A673 (cell line): ENCODE measurements around the gene SMYD3. TPM values are rescaled to one million over a fixed set of nuclear protein-coding genes. Genes with fewer than 3 reads are reported as not detected.

Experiments used
- BruUV-seq: library from RNA; stranded (reverse); fragments of 400-500 nt; replicated peaks from 2 replicates; lab custom pipeline; 2021; lab: Mats Ljungman, UMichigan
- CTCF ChIA-PET: fragments of 300-600 bp; sonication (Branson Sonifier 250); formaldehyde crosslinking; loops from one replicate; lab custom pipeline; 2022; ENCODE audit warnings: antibody characterized with exemption; lab: Charles Lee
- POLR2A ChIA-PET: fragments of 300-600 bp; sonication (Branson Sonifier 250); formaldehyde crosslinking; loops from one replicate; lab custom pipeline; 2022; ENCODE audit warnings: antibody characterized with exemption; ENCODE audit not compliant: low non-redundant PET; lab: Charles Lee
- DNase-seq: peaks from one replicate; pipeline ENCODE4 v3.0.0-alpha.2; 2015; ENCODE audit warnings: low spot score
- H3K27ac ChIP-seq: fragments of 200-600 bp; sonication (generic); 2 replicates; pipeline ENCODE4 v1.5.1; 2016; ENCODE audit warnings: mixed run types, low read depth, mild to moderate bottlenecking, mixed read lengths, antibody characterized with exemption, low read length; ENCODE audit not compliant: poor library complexity, severe bottlenecking
- H3K27me3 ChIP-seq: fragments of 200-600 bp; sonication (generic); replicated peaks from 2 replicates; pipeline ENCODE4 v1.6.1; 2017; ENCODE audit warnings: mixed run types, low read depth, mild to moderate bottlenecking, mixed read lengths, antibody characterized with exemption, low read length; ENCODE audit not compliant: insufficient read depth, poor library complexity
- H3K36me3 ChIP-seq: fragments of 200-600 bp; sonication (generic); 2 replicates; pipeline ENCODE4 v1.6.1; 2016; ENCODE audit warnings: mixed run types, mild to moderate bottlenecking, mixed read lengths, antibody characterized with exemption, low read length; ENCODE audit not compliant: insufficient read depth, poor library complexity, severe bottlenecking
- H3K4me1 ChIP-seq: fragments of 200-600 bp; sonication (generic); 2 replicates; pipeline ENCODE4 v1.6.1; 2017; ENCODE audit warnings: mixed run types, mild to moderate bottlenecking, mixed read lengths, antibody characterized with exemption, low read length; ENCODE audit not compliant: insufficient read depth, poor library complexity, severe bottlenecking
- H3K4me3 ChIP-seq: fragments of 200-600 bp; sonication (generic); 2 replicates; pipeline ENCODE4 v1.5.1; 2016; ENCODE audit warnings: low read depth, mixed run types, mild to moderate bottlenecking, mixed read lengths, low read length; ENCODE audit not compliant: poor library complexity, severe bottlenecking
- H3K9me3 ChIP-seq: fragments of 200-600 bp; sonication (generic); 2 replicates; pipeline ENCODE4 v1.6.1; 2016; ENCODE audit warnings: mixed run types, low read depth, mild to moderate bottlenecking, mixed read lengths, antibody characterized with exemption, low read length; ENCODE audit not compliant: poor library complexity, severe bottlenecking
- CTCF ChIP-seq: fragments of 300-800, 200-600 bp; sonication (generic); conservative IDR thresholded peaks from 2 replicates; pipeline ENCODE4 v1.5.1; 2017; ENCODE audit warnings: low read depth, mild to moderate bottlenecking, antibody characterized with exemption, low read length, moderate library complexity, mixed read lengths
- EZH2 ChIP-seq: fragments of 200-600 bp; sonication (generic); IDR thresholded peaks from 2 replicates; pipeline ENCODE4 v1.6.1; 2017; ENCODE audit warnings: borderline replicate concordance, low read depth, mild to moderate bottlenecking, mixed read lengths, antibody characterized with exemption, low read length; ENCODE audit not compliant: poor library complexity, severe bottlenecking
- intact Hi-C: fragments of 100-400 bp; cut with micrococcal nuclease; formaldehyde crosslinking; loops from one replicate; pipeline ENCODE4 v1.10.0; 2022; ENCODE audit not compliant: unreplicated experiment
- total RNA-seq: library from RNA; stranded (reverse); gene quantifications from 2 replicates; pipeline ENCODE4 v1.2.3, GENCODE V29; 2021

SMYD3 gene
- total RNA-seq, 1 experiment from 2014 or later, result 29.0 TPM

GRCh38 chr1:245786948-245787347, 720.1 kb downstream of the SMYD3 start:
- intact Hi-C loops, result no loop called here
- TF ChIP-seq CTCF, result no peak
- TF ChIP-seq EZH2, result no peak
- Histone ChIP-seq H3K9me3 (no peaks in the 10 kb centered on the region), H3K4me1 (no peaks in the 10 kb centered on the region), H3K27me3 (no peaks in the 10 kb centered on the region), H3K27ac (no peak overlapping the region), H3K4me3 (no peak overlapping the region), H3K36me3 (no peaks in the 10 kb centered on the region)
- no TSS peak for BruUV-seq
- CTCF ChIA-PET, result no interaction called here
- no peak for DNase-seq
- POLR2A ChIA-PET, result interaction anchor here (0.6 to 0.7 kb wide), 2 partner anchors 446 to 1352 kb away, joined by 5 to 18 read pairs; no protein-coding TSS in a partner anchor

- Histone ChIP-seq H3K36me3 (no peaks in the 10 kb centered on the region), H3K4me3 (no peak overlapping the region), H3K9me3 (no peaks in the 10 kb centered on the region), H3K4me1 (no peaks in the 10 kb centered on the region), H3K27ac (no peak overlapping the region), H3K27me3 (no peaks in the 10 kb centered on the region)
- no TSS peak for BruUV-seq
- ChIA-PET POLR2A (no interaction called here), CTCF (no interaction called here)
- TF ChIP-seq CTCF (no peak), EZH2 (no peak)
- intact Hi-C loops, result no loop called here
- DNase-seq, result no peak
These were observed 727.0 kb downstream of the SMYD3 start for GRCh38 chr1:245779797-245780755.

- ChIA-PET CTCF (no interaction called here), POLR2A (no interaction called here)
- no TSS peak for BruUV-seq
- intact Hi-C loops, result no loop called here
- H3K4me3 ChIP-seq, result no peak overlapping the region
- no peaks in the 10 kb centered on the region for H3K9me3 ChIP-seq
- no peaks in the 10 kb centered on the region for H3K27me3 ChIP-seq
- H3K36me3 ChIP-seq, result no peaks in the 10 kb centered on the region
- H3K4me1 ChIP-seq, result no peaks in the 10 kb centered on the region
- TF ChIP-seq EZH2 (no peak), CTCF (no peak)
- DNase-seq, result no peak
- no peak overlapping the region for H3K27ac ChIP-seq
These were observed 729.3 kb downstream of the SMYD3 start for GRCh38 chr1:245777752-245778151.
